ENCODE results near the gene ST6GAL1. TPM values are rescaled to one million over a fixed set of nuclear protein-coding genes. Genes with fewer than 3 reads are reported as not detected.

ST6GAL1 gene
- polyA plus RNA-seq, 3 donors: 19.0 to 24.4 (median 20.5) TPM

GRCh38 chr3:186915806-186916796 is 14.2 kb upstream of the ST6GAL1 start:
- TF ChIP-seq CTCF (IDR thresholded peaks at IDR 0.05): no peak

GRCh38 chr3:186917512-186918312 is 12.6 kb upstream of the ST6GAL1 start:
- H3K27ac Mint-ChIP-seq: no peak overlapping the region
- Histone ChIP-seq H3K9ac (ENCODE audit: insufficient read depth, low read length, poor library complexity, severe bottlenecking) (no peak overlapping the region), H3K4me3 (replicated peaks in 1 of 3; ENCODE audit: low read depth in 2 of 3, low read length in 3 of 3) (no peak overlapping the region), H4K20me1 (ENCODE audit: insufficient read depth, low read length) (no peaks in the 10 kb centered on the region), H2AFZ (ENCODE audit: insufficient read depth, low read depth, low read length, poor library complexity, severe bottlenecking) (peak overlapping the region; percentile 30), H3K27ac (ENCODE audit: low read depth in 1 of 2, low read length in 2 of 2) (no peak overlapping the region), H3K27me3 (ENCODE audit: control insufficient read depth in 2 of 2, insufficient read depth in 2 of 2, low read length in 2 of 2) (no peaks in the 10 kb centered on the region), H3K79me2 (ENCODE audit: insufficient read depth, low read length) (no peaks in the 10 kb centered on the region), H3K9me3 (replicated peaks in 1 of 2; ENCODE audit: control insufficient read depth in 1 of 2, insufficient read depth in 1 of 2, low read length in 2 of 2) (no peaks in the 10 kb centered on the region), H3K4me1 (ENCODE audit: control insufficient read depth in 1 of 2, insufficient read depth in 2 of 2, low read length in 2 of 2) (peaks cover 11 to 19% of the 10 kb centered on the region in 2 donors), H3K36me3 (replicated peaks in 1 of 2; ENCODE audit: control insufficient read depth in 1 of 2, insufficient read depth in 2 of 2, low read length in 2 of 2) (no peaks in the 10 kb centered on the region), H3K4me2 (replicated peaks; ENCODE audit: extremely low read depth, low read length, poor library complexity, severe bottlenecking) (no peak overlapping the region)
- peaks cover 0 to 2% (median 0%) of the 10 kb centered on the region in 7 donors for H3K9me3 Mint-ChIP-seq
- no peak overlapping the region for H3K4me3 Mint-ChIP-seq
- no peak for DNase-seq
- TF ChIP-seq CTCF (IDR thresholded peaks at IDR 0.05): no peak
- WGBS (ENCODE audit: insufficient coverage): 72% methylated on average over 2 of the region's 4 CpGs
- intact Hi-C loops (cut with micrococcal nuclease): no loop called here
- H3K4me1 Mint-ChIP-seq: peaks cover 26% of the 10 kb centered on the region
- H3K27me3 Mint-ChIP-seq (ENCODE audit: low read depth in 3 of 3): no peaks in the 10 kb centered on the region
- H3K36me3 Mint-ChIP-seq: no peaks in the 10 kb centered on the region

More at GRCh38 chr3:186915806-186916796, 14.2 kb upstream of the ST6GAL1 start:
- Mint-ChIP-seq H3K27ac (peak overlapping the region in 2 of 7 donors; percentile 21 to 26), H3K4me3 (peak overlapping the region in 1 of 2 donors; percentile 35), H3K9me3 (peaks cover 0 to 2% (median 0%) of the 10 kb centered on the region in 7 donors), H3K4me1 (peaks cover 26% of the 10 kb centered on the region), H3K27me3 (ENCODE audit: low read depth in 3 of 3) (no peaks in the 10 kb centered on the region), H3K36me3 (no peaks in the 10 kb centered on the region)
- Histone ChIP-seq H3K9ac (ENCODE audit: insufficient read depth, low read length, poor library complexity, severe bottlenecking) (no peak overlapping the region), H4K20me1 (ENCODE audit: insufficient read depth, low read length) (no peaks in the 10 kb centered on the region), H3K36me3 (replicated peaks in 1 of 2; ENCODE audit: control insufficient read depth in 1 of 2, insufficient read depth in 2 of 2, low read length in 2 of 2) (no peaks in the 10 kb centered on the region), H3K4me2 (replicated peaks; ENCODE audit: extremely low read depth, low read length, poor library complexity, severe bottlenecking) (no peak overlapping the region), H3K27me3 (ENCODE audit: control insufficient read depth in 2 of 2, insufficient read depth in 2 of 2, low read length in 2 of 2) (no peaks in the 10 kb centered on the region), H3K9me3 (replicated peaks in 1 of 2; ENCODE audit: control insufficient read depth in 1 of 2, insufficient read depth in 1 of 2, low read length in 2 of 2) (no peaks in the 10 kb centered on the region), H3K4me3 (replicated peaks in 1 of 3; ENCODE audit: low read depth in 2 of 3, low read length in 3 of 3) (no peak overlapping the region), H2AFZ (ENCODE audit: insufficient read depth, low read depth, low read length, poor library complexity, severe bottlenecking) (no peak overlapping the region), H3K4me1 (ENCODE audit: control insufficient read depth in 1 of 2, insufficient read depth in 2 of 2, low read length in 2 of 2) (peaks cover 11 to 19% of the 10 kb centered on the region in 2 donors), H3K79me2 (ENCODE audit: insufficient read depth, low read length) (no peaks in the 10 kb centered on the region), H3K27ac (ENCODE audit: low read depth in 1 of 2, low read length in 2 of 2) (no peak overlapping the region)
- DNase-seq: peak in 2 of 3 donors; percentile 40 to 58
- WGBS (ENCODE audit: insufficient coverage): 0% methylated on average over 5 of the region's 11 CpGs
- intact Hi-C loops (cut with micrococcal nuclease): no loop called here
